Measurements from ENCODE around the gene MSI2. TPM values are rescaled to one million over a fixed set of nuclear protein-coding genes. Genes with fewer than 3 reads are reported as not detected.

The MSI2 gene
- total RNA-seq, 2 experiments from 2014 or later: 117 to 120 TPM

DNA sequence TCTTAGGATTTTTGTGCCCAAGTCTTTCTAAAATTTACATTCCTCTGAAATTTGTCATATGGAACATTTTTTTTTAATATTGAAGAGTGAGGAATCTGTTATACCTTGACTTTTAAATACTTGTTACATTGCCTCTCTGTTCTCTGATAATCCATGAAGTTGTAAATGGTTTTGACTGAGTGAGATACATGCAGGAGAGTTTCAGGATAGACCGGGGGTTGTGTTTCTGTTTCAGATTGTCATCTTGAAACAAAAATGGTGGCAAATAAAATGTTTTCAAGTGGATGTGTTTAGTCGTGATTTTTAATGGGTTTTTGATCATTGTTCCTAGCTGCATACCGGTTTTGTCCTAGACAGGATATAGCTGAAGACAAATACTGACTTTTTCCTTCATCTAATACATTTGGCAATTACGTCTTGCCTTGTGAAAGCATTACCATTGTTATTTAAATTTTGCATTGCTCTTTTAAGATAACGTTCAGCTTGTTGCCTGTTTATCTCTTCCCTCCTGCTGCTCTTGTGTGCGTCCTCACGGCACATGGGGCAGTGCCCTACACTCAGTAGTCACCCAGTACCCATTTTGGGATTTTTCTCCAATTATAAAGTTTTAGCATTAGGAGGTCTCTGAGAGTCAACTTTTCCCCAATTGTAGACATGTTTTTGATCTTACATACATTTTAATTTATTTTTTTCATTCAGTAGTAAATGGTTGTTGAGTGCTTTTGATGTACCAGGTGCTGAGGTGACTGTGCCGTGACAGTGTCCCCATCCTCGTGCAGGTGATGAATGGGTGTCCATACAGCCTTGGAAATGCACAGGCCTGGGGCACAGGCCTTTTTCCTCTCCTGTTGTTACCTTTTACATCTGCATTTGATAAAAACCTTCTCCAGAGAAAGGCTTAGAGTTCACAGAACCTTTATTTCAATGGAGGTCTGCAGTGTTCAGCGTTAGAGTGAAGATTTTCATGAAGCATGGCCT is 169.9 kb downstream of the MSI2 start:
- H3K9me3 Mint-ChIP-seq (ENCODE audit: low read depth): no peaks in the 10 kb centered on the region
- CTCF ChIA-PET: interaction anchor here (1.4 kb wide), 1 partner anchor 183 kb away, joined by 4 read pairs; no protein-coding TSS in a partner anchor
- no peak overlapping the region for H3K27ac Mint-ChIP-seq
- ATAC-seq (no peak), DNase-seq (no peak)
- H3K4me1 Mint-ChIP-seq: peaks cover 36% of the 10 kb centered on the region
- peaks cover 4% of the 10 kb centered on the region for H3K36me3 Mint-ChIP-seq
- H3K27me3 Mint-ChIP-seq: no peaks in the 10 kb centered on the region
- no peak overlapping the region for H3K4me3 Mint-ChIP-seq

DNA sequence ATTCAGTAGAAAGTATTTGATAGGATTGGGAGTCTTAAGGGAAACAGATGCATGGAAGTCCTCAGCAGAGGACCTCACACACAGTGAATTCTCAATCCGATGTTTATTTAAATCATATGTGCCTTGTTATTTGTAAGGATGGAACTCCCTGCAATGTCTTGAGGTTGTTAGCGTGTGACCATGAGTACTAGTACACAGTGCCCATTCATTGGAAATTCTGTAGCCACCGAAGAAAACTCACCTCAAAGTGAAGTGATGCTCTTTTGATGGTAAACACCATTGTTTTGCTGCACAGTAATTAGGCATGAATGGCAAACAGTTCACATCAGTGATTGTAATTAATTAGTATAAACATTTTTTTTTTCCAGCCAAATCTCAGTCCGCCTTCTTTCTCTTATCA is 173.6 kb downstream of the MSI2 start:
- ATAC-seq: no peak
- H3K4me3 Mint-ChIP-seq: no peak overlapping the region
- H3K27me3 Mint-ChIP-seq: no peaks in the 10 kb centered on the region
- DNase-seq: no peak
- no peaks in the 10 kb centered on the region for H3K9me3 Mint-ChIP-seq (ENCODE audit: low read depth)
- CTCF ChIA-PET: no interaction called here
- H3K36me3 Mint-ChIP-seq: peaks cover 2% of the 10 kb centered on the region
- no peak overlapping the region for H3K27ac Mint-ChIP-seq
- peaks cover 33% of the 10 kb centered on the region for H3K4me1 Mint-ChIP-seq

DNA sequence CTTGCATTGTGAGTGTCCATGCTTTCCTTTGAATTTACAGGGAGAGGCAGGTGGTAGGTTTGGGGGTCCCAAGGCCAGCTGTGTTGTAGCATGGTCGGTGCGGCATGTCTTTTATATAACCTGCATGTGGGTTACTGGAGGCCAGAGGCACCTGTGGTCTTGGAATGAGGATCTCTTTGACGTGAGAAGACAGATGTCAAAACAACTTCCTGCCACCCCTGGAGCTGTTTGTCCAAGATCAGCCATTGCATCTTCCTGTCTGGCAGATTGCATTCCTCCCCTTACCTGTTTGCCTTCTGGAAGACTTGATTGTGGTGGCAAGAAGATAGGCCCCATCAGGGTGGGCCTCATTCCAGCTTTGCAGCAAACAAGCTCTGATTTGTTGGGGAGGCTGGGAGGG is 175.1 kb downstream of the MSI2 start:
- H3K4me3 Mint-ChIP-seq: no peak overlapping the region
- peaks cover 2% of the 10 kb centered on the region for H3K36me3 Mint-ChIP-seq
- no peak for DNase-seq
- no peaks in the 10 kb centered on the region for H3K27me3 Mint-ChIP-seq
- ATAC-seq: no peak
- no peaks in the 10 kb centered on the region for H3K9me3 Mint-ChIP-seq (ENCODE audit: low read depth)
- H3K27ac Mint-ChIP-seq: no peak overlapping the region
- H3K4me1 Mint-ChIP-seq: peaks cover 26% of the 10 kb centered on the region
- CTCF ChIA-PET: no interaction called here

DNA sequence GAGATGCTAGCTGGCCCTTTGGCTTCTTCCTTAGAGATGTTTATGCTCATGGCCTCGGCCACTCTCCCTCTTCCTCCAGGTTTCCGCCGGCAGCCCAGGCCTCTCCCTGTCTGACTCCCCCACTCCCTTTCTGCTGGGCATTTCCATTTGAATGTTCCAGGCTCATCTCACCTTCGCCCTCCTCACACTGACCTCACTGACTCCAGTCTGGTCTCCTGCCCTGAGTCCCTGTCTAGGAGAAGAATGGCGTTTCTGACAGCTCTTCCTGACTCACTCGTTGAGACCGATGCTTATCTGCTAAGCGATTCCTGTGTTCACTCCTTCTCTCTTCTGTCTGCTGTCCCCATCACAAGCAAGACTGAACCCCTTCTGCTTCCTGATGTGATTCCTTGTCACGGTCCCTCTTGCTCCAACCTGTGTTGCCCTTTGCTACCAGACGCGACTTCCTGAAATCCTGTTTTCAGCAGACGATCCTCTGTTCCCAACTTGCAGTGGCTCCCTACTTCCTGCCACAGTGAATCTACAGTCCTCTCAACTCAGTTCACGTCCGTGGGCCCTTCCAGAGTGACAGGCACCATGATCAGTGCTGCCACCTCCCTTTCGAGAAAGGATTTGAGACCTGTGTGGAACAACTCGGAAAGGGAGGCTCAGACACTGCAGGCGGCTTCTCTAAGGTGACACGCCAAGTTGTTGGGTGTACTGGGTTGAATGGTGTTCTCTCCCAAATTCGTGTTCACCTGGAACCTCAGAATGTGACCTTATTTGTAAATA is 176.4 kb downstream of the MSI2 start:
- Mint-ChIP-seq H3K36me3 (peaks cover 4% of the 10 kb centered on the region), H3K9me3 (ENCODE audit: low read depth) (no peaks in the 10 kb centered on the region), H3K4me1 (peaks cover 24% of the 10 kb centered on the region), H3K4me3 (no peak overlapping the region), H3K27ac (no peak overlapping the region), H3K27me3 (no peaks in the 10 kb centered on the region)
- ATAC-seq (no peak), DNase-seq (no peak)
- CTCF ChIA-PET: no interaction called here

DNA sequence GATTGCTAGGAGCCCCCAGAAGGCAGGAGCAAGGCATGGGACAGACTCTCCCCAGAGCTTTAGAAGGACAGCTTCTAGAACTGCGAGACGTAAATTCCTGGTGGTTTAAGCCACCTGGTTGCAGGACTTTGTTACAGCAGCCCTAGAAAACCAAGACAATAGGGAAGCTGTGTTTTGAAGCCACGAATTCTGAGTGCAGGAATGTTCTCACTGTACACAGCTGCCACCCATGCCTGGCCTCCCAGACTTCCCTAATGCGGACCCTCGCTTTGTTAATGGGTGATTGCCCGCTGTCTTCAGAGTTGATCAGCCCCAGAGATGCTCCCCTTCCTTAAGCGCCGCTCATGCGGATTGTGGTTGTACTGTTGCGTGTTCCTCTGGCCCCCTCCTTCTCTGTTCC is 177.1 kb downstream of the MSI2 start:
- no peaks in the 10 kb centered on the region for H3K9me3 Mint-ChIP-seq (ENCODE audit: low read depth)
- no peak overlapping the region for H3K4me3 Mint-ChIP-seq
- CTCF ChIA-PET: no interaction called here
- no peaks in the 10 kb centered on the region for H3K27me3 Mint-ChIP-seq
- DNase-seq (no peak), ATAC-seq (no peak)
- H3K36me3 Mint-ChIP-seq: peaks cover 4% of the 10 kb centered on the region
- H3K27ac Mint-ChIP-seq: no peak overlapping the region
- H3K4me1 Mint-ChIP-seq: peaks cover 24% of the 10 kb centered on the region

DNA sequence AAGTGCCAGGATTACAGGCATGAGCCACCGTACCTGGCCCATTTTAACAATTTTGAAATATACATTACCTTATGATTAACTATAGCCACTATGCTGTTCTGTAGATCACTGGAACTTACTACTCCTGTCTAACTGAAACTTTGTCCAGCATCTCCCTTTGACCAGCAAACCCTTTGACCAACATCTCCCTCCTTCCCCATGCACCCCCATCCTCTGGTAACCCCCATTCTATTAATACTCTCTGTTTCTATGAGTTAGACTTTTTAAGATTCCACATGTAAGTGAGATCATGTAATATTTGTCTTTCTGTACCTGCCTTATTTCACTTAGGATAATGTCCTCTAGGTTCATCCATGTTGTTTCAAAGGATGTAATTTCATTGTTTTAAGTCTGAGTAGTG is 178.0 kb downstream of the MSI2 start:
- H3K4me3 Mint-ChIP-seq: no peak overlapping the region
- DNase-seq (no peak), ATAC-seq (no peak)
- H3K27ac Mint-ChIP-seq: no peak overlapping the region
- H3K4me1 Mint-ChIP-seq: peaks cover 30% of the 10 kb centered on the region
- H3K27me3 Mint-ChIP-seq: no peaks in the 10 kb centered on the region
- H3K36me3 Mint-ChIP-seq: peaks cover 4% of the 10 kb centered on the region
- CTCF ChIA-PET: interaction anchor here (0.6 kb wide), 1 partner anchor 25 kb away, joined by 5 read pairs; no protein-coding TSS in a partner anchor
- H3K9me3 Mint-ChIP-seq (ENCODE audit: low read depth): no peaks in the 10 kb centered on the region

DNA sequence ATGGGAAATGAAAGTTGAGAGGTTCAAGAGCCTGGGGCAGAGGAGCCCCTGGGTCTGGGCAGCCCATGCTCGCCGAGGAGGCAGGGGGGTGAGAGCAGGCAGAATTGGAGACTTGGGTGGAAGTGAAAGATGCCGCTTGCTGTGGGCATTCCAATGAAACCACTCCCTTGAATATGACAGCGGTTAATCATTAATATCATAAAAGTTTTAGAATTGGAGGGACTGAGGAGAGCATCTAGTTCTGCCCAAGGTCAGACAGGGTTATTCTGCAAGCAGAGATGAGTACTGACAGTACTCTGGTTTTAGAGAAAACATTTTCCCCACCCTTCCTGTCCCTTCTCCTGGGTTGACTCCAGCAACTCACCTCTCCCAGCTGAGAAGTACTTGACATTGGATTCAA is 180.2 kb downstream of the MSI2 start:
- CTCF ChIA-PET: no interaction called here
- ATAC-seq: no peak
- no peak overlapping the region for H3K27ac Mint-ChIP-seq

DNA sequence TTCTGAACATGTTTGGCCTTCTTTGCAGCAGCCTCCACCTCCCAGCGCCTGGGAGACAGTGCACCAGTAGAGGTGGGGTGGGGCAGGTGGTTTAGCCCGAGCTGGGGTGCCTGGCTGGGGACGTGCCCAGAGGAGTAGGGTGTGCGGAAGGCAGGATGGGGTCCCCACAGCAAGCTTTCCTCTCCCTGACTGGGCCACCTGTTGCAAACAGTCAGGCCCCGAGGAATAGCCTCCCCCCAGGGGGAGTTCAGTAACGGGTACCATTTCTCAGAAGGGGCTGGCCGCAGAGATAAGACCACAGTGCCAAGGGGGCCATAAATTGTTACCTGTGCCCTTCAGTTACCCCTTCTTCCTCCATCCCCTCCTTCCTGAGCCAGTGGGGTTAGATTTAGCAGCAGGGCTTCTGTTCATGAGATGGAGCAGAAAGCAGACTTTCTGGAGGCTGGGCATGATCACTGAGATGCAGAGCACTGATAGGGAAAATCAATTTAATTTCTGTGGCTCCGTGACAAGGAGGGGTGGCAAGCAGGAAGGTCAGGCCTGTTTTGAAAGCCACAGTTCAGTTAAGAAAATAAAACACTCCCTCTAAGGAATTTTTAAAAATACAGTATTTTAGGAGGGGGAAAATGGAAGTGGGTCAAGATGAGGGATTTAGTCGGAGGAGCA is 181.9 kb downstream of the MSI2 start:
- peaks cover 55% of the 10 kb centered on the region for H3K4me1 Mint-ChIP-seq

More for the DNA sequence above, 180.2 kb downstream of the MSI2 start:
- H3K4me1 Mint-ChIP-seq: peaks cover 39% of the 10 kb centered on the region
- no peaks in the 10 kb centered on the region for H3K9me3 Mint-ChIP-seq (ENCODE audit: low read depth)
- H3K4me3 Mint-ChIP-seq: no peak overlapping the region
- peaks cover 4% of the 10 kb centered on the region for H3K36me3 Mint-ChIP-seq
- no peak for DNase-seq
- H3K27me3 Mint-ChIP-seq: no peaks in the 10 kb centered on the region

DNA sequence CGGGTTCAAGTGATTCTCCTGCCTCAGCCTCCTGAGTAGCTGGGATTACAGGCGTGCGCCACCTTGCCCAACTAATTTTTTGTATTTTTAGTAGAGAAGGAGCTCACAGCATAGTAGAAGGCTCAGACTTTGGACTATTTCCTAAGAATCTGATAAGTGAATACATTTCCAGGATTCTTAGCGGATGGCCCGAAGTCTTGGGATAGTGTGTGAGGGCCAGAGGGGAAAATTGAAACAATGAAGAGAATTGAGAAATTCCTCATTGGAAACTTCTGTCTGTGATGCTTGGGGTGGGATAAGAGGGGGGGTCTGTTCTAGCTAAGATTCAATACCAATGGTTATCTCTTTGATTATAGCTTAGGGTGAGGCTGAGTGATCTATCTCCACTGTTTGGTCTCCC is 183.3 kb downstream of the MSI2 start:
- DNase-seq: no peak
- Mint-ChIP-seq H3K27ac (peak overlapping the region; percentile 85), H3K36me3 (peaks cover 6% of the 10 kb centered on the region), H3K9me3 (ENCODE audit: low read depth) (no peaks in the 10 kb centered on the region), H3K27me3 (no peaks in the 10 kb centered on the region), H3K4me1 (peaks cover 54% of the 10 kb centered on the region), H3K4me3 (no peak overlapping the region)
- no peak for ATAC-seq
- CTCF ChIA-PET: interaction anchor here (0.8 to 5.2 kb wide), 6 partner anchors 15 to 287 kb away, joined by 3 to 27 read pairs (median 5); no protein-coding TSS in a partner anchor

More for the DNA sequence above, 181.9 kb downstream of the MSI2 start:
- CTCF ChIA-PET: no interaction called here
- no peaks in the 10 kb centered on the region for H3K27me3 Mint-ChIP-seq
- no peak overlapping the region for H3K4me3 Mint-ChIP-seq
- no peak for DNase-seq
- ATAC-seq: no peak
- H3K36me3 Mint-ChIP-seq: peaks cover 5% of the 10 kb centered on the region
- no peaks in the 10 kb centered on the region for H3K9me3 Mint-ChIP-seq (ENCODE audit: low read depth)
- H3K27ac Mint-ChIP-seq: no peak overlapping the region

DNA sequence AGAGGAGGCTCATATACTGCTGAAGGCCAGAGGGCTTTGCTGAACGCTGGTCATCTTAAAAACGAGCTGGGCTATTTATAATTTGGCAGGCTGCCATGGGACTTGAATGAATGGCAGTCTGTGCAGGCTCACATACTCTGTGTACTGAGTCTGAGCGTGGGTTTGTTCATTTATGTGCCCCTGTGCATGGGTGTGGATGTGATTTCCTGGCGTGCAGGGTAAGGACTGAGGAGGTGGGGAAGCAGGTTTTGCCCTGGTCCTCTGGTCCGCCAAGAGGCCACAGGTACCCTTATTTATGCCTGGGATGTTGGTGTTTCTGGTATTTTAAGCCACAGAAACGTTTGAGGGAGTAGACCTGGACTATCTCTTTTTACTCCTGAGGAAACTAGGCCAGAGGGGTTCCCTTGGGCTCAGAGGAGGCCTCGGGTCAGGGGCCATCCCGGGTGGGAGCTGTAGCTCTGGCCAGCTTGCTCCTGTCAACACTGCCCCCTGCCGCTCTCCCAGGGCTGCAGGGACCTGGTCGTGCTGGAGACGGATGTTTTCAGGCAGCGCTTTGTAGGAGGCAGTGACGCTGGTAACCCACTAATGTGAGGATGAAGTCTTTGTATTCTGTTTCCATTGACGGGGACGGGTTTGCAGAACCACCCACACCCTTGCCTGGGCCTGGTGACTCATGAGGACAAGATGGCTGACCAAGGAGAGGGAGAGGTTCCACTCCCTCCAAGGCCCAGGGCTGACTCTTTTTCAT is 184.4 kb downstream of the MSI2 start:
- peak; percentile 80 for ATAC-seq
- peak overlapping the region; percentile 85 for H3K27ac Mint-ChIP-seq
- CTCF ChIA-PET: interaction anchor here (0.6 to 5.2 kb wide), 10 partner anchors 10 to 311 kb away, joined by 3 to 27 read pairs (median 4); no protein-coding TSS in a partner anchor
- H3K27me3 Mint-ChIP-seq: no peaks in the 10 kb centered on the region
- DNase-seq: peak; percentile 80
- H3K4me3 Mint-ChIP-seq: peak overlapping the region; percentile 10
- H3K9me3 Mint-ChIP-seq (ENCODE audit: low read depth): no peaks in the 10 kb centered on the region
- H3K4me1 Mint-ChIP-seq: peaks cover 55% of the 10 kb centered on the region
- peaks cover 6% of the 10 kb centered on the region for H3K36me3 Mint-ChIP-seq

DNA sequence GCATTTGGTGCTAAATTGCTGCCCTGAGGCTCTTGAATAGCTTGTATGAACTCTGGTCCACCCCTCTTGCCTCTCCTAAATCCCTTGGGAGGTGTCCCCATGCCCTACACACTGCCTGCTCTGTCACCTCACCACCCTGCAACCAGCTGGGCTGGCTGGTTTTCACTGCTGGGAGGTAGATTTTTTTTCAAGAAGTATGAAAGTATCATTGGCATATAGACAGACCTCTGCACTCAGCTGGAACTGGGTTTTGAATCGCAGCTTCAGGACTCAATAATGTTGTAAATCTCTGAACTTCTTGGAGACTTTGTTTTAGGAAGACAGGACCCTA is 184.9 kb downstream of the MSI2 start:
- Mint-ChIP-seq H3K4me3 (no peak overlapping the region), H3K9me3 (ENCODE audit: low read depth) (no peaks in the 10 kb centered on the region), H3K27ac (peak overlapping the region; percentile 85), H3K36me3 (peaks cover 6% of the 10 kb centered on the region), H3K27me3 (no peaks in the 10 kb centered on the region), H3K4me1 (peaks cover 52% of the 10 kb centered on the region)
- CTCF ChIA-PET: interaction anchor here (1.1 to 5.2 kb wide), 5 partner anchors 13 to 231 kb away, joined by 3 to 27 read pairs (median 4); no protein-coding TSS in a partner anchor
- no peak for DNase-seq
- ATAC-seq: no peak

DNA sequence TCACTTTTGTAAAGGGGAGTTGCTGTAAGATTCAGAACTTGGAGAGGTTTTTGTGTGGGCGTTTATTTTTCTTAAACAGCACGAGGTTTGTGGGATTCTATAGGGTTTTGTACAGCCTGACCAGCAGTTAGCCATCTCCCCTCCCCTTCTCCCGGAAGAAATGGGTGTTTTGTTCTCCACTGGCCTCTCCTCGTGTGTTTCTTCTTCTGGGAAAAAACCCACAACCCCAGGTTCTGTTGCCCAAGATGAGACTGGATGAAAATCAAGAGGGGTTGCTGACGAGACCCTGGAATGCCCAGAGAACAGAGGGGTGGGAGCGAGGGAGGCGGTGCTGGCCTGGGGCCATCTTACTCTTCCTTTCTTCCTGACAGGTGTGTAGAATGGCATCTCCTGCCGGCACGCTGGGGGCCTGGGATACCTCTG is 186.1 kb downstream of the MSI2 start:
- no peaks in the 10 kb centered on the region for H3K9me3 Mint-ChIP-seq (ENCODE audit: low read depth)
- DNase-seq (no peak), ATAC-seq (no peak)
- CTCF ChIA-PET: interaction anchor here (3.5 to 5.2 kb wide), 2 partner anchors 12 to 199 kb away, joined by 24 to 27 read pairs; no protein-coding TSS in a partner anchor
- no peak overlapping the region for H3K4me3 Mint-ChIP-seq
- H3K27ac Mint-ChIP-seq: peak overlapping the region; percentile 85
- peaks cover 52% of the 10 kb centered on the region for H3K4me1 Mint-ChIP-seq
- H3K36me3 Mint-ChIP-seq: peaks cover 3% of the 10 kb centered on the region
- H3K27me3 Mint-ChIP-seq: no peaks in the 10 kb centered on the region

Measured in activated CD8-positive, alpha-beta memory T cell treated with anti-CD3 and anti-CD28 coated beads, Interleukin-2, amount 10 ng/mL, durations not matched to agents 7 days and 5 days (primary cell).